Liver (tissue), 2 donors: ENCODE data around the gene RPL36AL.

ENCODE experiments used
- GABPA ChIP-seq, 2 donors: IDR thresholded peaks in 1 of 2; conservative IDR thresholded peaks in 1 of 2; 2 replicates each; pipeline ENCODE4 v1.6.1; 2016; ENCODE audit warnings: antibody characterized with exemption in 2 of 2, mild to moderate bottlenecking in 1 of 2, moderate library complexity in 1 of 2
- MAX ChIP-seq: IDR thresholded peaks from 2 replicates; pipeline ENCODE4 v1.6.1; 2016; ENCODE audit warnings: antibody characterized with exemption
- SP1 ChIP-seq: IDR thresholded peaks from 2 replicates; pipeline ENCODE4 v1.6.1; 2018; ENCODE audit warnings: antibody characterized with exemption, mild to moderate bottlenecking
- TAF1 ChIP-seq: conservative IDR thresholded peaks from 2 replicates; pipeline ENCODE4 v1.6.1; 2016; ENCODE audit warnings: antibody characterized with exemption, mild to moderate bottlenecking
- donor health status: healthy.

- no peak for TF ChIP-seq MAX
- no peak for TF ChIP-seq SP1
- no peak for TF ChIP-seq TAF1
- TF ChIP-seq GABPA (IDR thresholded peaks at IDR 0.05 in 1 of 2, conservative IDR thresholded peaks at IDR 0.05 in 1 of 2) = no peak
Observed at GRCh38 chr14:49637534-49638078, 17.2 kb upstream of the RPL36AL start.
